AG04450 (cell line): ENCODE measurements around the gene MCC. TPM values are rescaled to one million over a fixed set of nuclear protein-coding genes. Genes with fewer than 3 reads are reported as not detected.
A peak's percentile ranks its signal among the peaks of the same experiment; 100 is the strongest.

Experiments used
- CTCF ChIA-PET: fragments of 300-600, 350-600 bp; formaldehyde crosslinking; extraction: SDS; loops from one replicate; lab custom pipeline; 2022; ENCODE audit warnings: antibody characterized with exemption, inconsistent platforms; lab: Charles Lee
- POLR2A ChIA-PET: fragments of 350-600 bp; formaldehyde crosslinking; extraction: SDS; loops from one replicate; lab custom pipeline; 2021; ENCODE audit warnings: antibody characterized with exemption, inconsistent platforms; lab: Yijun Ruan, JAX
- DNase-seq: peaks from one replicate; pipeline ENCODE4 v3.0.0-alpha.2; 2011; ENCODE audit warnings: low read depth, low spot score
- H3K27ac ChIP-seq: one replicate; pipeline ENCODE4 v1.5.1; 2012; ENCODE audit warnings: low read depth, low read length, control low read depth
- H3K27me3 ChIP-seq: one replicate; pipeline ENCODE4 v1.6.0; 2012; ENCODE audit warnings: low read length; ENCODE audit not compliant: control insufficient read depth, insufficient read depth
- H3K4me3 ChIP-seq: 2 replicates; pipeline ENCODE4 v1.5.1; 2011; ENCODE audit warnings: mild to moderate bottlenecking, low read depth, low read length, control low read depth
- H3K9me3 ChIP-seq: 2 replicates; pipeline ENCODE4 v1.5.1; 2012; ENCODE audit warnings: low read length; ENCODE audit not compliant: control insufficient read depth, insufficient read depth
- polyA plus RNA-seq: library from polyadenylated mRNA; depleted of rRNA; stranded (reverse); fragments of >200 nt; gene quantifications from 2 replicates; pipeline ENCODE4 v1.2.3, GENCODE V29; 2011
- TF ChIP-seq, protein P1 (sequence below): IDR thresholded peaks from 2 replicates; pipeline ENCODE4 v1.5.1; 2011; ENCODE audit warnings: low read depth, low read length, control low read depth, inconsistent platforms

The MCC gene
- polyA plus RNA-seq, 1 experiment: 17.5 TPM

DNA sequence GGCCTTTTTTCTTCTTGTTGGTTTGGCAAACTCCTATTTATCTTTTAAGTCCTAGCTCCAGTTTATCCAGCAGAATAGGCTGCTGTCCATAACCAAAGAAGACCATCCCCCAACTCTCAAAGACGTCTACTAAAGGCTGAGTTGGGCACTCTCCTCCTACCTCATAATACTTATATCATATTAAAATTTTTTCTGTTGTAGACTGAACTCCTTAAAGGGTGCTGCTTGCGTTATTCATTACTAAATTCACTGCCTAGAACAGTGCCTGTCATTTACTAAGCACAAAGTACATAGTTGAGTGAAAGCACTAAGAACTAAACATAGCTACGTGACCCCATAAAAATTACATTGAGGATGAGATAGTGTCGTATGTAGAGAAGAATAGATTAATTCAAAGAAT lies 490.0 kb downstream of the MCC start:
- CTCF ChIA-PET: interaction anchor here (0.6 to 3.7 kb wide), 3 partner anchors 15 to 186 kb away, joined by 3 to 20 read pairs (median 4); no protein-coding TSS in a partner anchor
- no peak overlapping the region for H3K4me3 ChIP-seq
- TF ChIP-seq, protein P1, sequence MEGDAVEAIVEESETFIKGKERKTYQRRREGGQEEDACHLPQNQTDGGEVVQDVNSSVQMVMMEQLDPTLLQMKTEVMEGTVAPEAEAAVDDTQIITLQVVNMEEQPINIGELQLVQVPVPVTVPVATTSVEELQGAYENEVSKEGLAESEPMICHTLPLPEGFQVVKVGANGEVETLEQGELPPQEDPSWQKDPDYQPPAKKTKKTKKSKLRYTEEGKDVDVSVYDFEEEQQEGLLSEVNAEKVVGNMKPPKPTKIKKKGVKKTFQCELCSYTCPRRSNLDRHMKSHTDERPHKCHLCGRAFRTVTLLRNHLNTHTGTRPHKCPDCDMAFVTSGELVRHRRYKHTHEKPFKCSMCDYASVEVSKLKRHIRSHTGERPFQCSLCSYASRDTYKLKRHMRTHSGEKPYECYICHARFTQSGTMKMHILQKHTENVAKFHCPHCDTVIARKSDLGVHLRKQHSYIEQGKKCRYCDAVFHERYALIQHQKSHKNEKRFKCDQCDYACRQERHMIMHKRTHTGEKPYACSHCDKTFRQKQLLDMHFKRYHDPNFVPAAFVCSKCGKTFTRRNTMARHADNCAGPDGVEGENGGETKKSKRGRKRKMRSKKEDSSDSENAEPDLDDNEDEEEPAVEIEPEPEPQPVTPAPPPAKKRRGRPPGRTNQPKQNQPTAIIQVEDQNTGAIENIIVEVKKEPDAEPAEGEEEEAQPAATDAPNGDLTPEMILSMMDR: no peak
- H3K27ac ChIP-seq: no peak overlapping the region
- H3K9me3 ChIP-seq: no peaks in the 10 kb centered on the region
- POLR2A ChIA-PET: no interaction called here
- H3K27me3 ChIP-seq: no peaks in the 10 kb centered on the region
- no peak for DNase-seq

DNA sequence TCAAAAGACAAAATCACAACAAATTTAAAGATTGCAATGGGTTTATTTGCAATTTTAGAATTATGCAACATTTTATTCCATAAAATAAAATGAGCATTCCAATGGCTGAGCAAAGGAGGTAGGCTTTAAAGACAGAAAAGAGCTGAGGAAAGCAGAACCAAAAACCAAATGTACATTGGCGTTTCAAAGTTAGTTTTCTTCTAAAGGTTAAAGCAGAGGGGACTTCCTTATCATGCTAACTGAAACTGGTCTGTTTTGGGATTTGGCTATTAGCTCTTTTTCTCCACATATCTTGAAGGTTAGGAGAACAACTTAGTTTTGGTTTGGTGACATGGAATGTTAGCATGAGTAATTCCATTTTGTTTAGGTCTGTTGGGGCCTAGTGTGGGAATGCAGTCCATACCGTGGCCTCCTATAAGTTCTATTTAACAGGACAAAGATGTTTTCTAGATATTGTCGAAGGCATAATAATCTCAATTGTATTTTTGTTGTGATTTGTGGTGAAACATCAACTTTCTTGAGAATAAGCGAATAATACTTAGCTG lies 491.4 kb downstream of the MCC start:
- Histone ChIP-seq H3K4me3 (no peak overlapping the region), H3K27ac (no peak overlapping the region)

DNA sequence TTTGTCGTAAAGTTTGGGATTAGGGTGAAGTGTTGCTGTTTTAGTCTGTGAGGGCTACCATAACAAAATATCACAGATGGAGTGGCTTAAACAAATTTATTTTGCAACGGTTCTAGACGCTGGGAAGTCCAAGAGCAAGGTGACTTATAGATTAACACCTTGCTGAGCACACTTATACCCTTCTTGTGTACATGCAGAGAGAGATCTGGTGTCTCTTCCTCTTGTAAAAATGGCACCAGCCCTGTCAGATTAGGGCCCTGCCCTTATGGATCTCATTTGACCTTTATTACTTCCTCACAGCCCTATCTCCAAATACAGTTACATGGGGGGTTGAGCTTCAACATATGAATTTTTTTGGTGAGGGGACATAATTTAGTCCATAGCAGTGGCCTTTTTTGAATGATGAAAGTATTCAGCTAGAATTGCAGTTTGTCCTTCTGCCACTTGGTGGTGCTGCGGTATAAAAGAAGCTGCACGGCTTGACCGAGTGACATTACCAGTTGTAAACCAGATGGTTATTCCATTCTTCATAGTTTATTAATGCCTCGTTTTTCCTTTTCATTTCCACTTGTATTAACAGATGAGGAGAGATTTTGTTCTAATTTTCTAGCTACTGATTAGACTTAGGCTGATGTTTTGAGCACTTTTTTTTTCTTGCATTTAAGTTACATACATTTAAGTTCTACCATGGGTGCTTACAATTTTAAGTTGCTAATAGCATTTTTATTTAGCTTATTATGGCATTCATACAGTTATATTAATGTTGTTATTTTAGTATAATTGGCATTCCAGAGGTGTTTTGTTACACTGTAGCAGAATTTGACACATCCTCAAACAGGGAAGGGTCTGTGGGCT lies 492.3 kb downstream of the MCC start:
- no peak overlapping the region for H3K27ac ChIP-seq
- ChIA-PET CTCF (interaction anchor here (0.5 to 3.7 kb wide), 99 partner anchors 11 to 616 kb away, joined by 3 to 74 read pairs (median 5); partner anchors contain the start of genes DCP2, MCC, REEP5 and YTHDC2), POLR2A (interaction anchor here (0.8 to 0.9 kb wide), 4 partner anchors 20 to 550 kb away, joined by 3 read pairs; partner anchors contain the start of genes DCP2 and MCC)
- DNase-seq: peak; percentile 50
- no peak overlapping the region for H3K4me3 ChIP-seq
- H3K9me3 ChIP-seq: no peaks in the 10 kb centered on the region
- TF ChIP-seq, protein P1: peak; percentile 89
- H3K27me3 ChIP-seq: no peaks in the 10 kb centered on the region

More for the DNA sequence above, 491.4 kb downstream of the MCC start:
- no peak for DNase-seq
- TF ChIP-seq, protein P1: no peak
- no peaks in the 10 kb centered on the region for H3K27me3 ChIP-seq
- ChIA-PET CTCF (interaction anchor here (0.6 to 3.7 kb wide), 82 partner anchors 10 to 615 kb away, joined by 3 to 74 read pairs (median 5); partner anchors contain the start of genes DCP2, MCC, REEP5 and YTHDC2), POLR2A (interaction anchor here (0.9 kb wide), 2 partner anchors 253 to 517 kb away, joined by 3 to 4 read pairs; partner anchors contain the start of gene YTHDC2)
- no peaks in the 10 kb centered on the region for H3K9me3 ChIP-seq

DNA sequence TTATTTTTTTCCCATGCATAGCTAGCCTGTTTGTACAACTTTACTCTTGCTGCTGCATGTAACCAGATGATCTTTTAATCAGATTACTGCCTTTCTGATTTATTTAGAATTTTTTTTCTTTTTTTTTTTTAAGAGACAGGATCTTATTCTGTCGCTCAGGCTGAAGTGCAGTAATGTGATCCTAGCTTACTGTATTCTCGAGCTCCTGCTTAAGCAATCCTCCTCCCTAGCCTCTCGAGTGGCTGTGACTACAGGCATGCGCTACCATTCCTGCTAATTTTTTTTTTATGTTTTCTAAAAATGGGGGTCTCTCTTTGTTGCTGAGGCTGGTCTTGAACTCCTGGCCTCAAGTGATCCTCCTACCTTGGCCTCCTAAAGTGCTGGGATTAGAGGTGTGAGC lies 502.0 kb downstream of the MCC start:
- TF ChIP-seq, protein P1: no peak
- H3K9me3 ChIP-seq: no peaks in the 10 kb centered on the region

More for the DNA sequence above, 502.0 kb downstream of the MCC start:
- CTCF ChIA-PET: interaction anchor here (0.6 to 6.2 kb wide), 3 partner anchors 10 to 393 kb away, joined by 3 to 71 read pairs (median 9); partner anchors contain the start of gene DCP2
- POLR2A ChIA-PET: no interaction called here
- Histone ChIP-seq H3K27ac (no peak overlapping the region), H3K27me3 (no peaks in the 10 kb centered on the region), H3K4me3 (no peak overlapping the region)
- no peak for DNase-seq
